Stimulated activated naive CD4-positive, alpha-beta T cell treated with Interleukin-2 at 50 U/mL for 16 hours (primary cell): ENCODE measurements around the gene RANBP6.
A peak's percentile ranks its signal among the peaks of the same experiment; 100 is the strongest.
"Not testable (repeated sequence)": the region's sequence is repeated elsewhere in the genome, so short reads cannot be mapped to it uniquely, and the experiment has no call there.

Experiments used
- DNase-seq: peaks from one replicate; lab custom pipeline; 2025; lab: John Stamatoyannopoulos, UW

Gene RANBP6

DNA sequence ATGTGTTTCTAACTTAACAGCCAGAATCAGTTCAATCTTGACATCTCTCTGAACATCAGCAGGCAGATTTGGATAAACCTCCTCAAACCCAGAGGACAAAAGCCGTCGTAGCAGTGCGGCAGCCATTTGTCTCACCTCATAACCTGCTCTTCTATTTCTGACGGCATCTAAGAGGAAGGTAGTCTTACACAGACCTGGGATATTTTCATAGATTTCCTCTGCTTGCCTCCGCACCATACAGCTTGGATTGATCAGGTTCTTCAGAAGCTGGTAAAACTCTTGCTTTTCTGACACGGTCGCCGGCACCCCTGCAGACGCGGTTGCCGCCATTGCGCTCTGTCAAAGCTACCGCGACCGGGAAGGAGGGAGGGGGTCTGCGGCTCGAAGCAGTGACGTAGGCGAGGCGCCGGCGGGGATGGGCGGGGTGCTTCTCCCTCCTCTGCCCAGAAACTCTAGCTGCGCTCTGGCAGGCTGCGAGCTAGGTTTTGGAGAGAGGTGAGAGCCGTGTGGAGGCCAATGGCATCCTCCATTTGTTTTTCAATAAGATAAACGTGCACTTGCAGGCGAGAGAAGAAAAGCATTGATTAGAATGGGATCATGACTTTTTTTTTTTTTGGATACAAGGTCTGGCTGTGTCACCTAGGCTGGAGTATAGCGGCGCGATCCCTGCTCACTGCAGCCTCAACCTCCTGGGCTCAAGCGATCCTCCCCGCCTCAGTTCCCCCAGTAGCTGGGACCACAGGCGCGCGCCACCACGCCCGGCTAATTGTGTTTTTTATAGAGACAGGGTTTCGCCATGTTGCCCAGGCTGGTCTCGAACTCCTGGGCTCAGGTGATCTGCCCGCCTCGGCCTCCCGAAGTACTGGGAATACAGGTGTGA is at the start of gene RANBP6:
Gene RANBP6, minus strand, starts transcription at position 347 of the 880 bp plus-strand sequence. Its CDS starts 17 bp downstream, at position 330.
- DNase-seq: peak; percentile 88

DNA sequence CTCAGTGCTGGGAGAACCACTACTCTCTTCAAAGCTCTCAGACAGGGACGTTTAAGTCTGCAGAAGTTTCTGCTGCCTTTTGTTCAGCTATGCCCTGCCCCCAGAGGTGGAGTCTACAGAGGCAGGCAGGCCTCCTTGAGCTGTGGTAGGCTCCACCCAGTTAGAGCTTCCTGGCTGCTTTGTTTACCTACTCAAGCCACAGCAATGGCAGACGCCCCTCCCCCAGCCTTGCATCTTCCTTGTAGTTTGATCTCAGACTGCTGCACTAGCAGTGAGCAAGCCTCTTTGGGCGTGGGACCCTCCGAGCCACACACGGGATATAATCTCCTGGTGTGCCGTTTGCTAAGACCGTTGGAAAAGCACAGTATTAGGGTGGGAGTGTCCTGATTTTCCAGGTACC is 47.7 kb upstream of the RANBP6 start:
- not testable (repeated sequence) for DNase-seq

DNA sequence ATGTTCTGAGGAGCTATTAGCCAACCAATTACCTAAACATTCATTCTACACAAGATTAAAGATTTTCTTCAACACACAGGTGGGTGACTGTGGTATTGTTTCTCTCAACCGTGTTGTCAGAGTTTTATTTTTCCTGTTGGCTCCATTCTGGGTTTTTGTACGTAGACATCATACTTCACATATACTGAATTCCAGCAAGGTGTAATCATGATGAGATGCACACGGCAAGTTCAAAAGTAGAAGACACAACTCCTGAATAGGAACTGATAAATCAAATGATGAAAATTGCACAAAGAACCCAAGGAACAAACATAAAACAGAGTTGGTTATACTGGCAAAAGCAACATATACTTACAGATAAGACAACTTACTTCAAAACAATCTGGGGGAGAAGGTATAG is 40.2 kb upstream of the RANBP6 start:
- DNase-seq: no peak

DNA sequence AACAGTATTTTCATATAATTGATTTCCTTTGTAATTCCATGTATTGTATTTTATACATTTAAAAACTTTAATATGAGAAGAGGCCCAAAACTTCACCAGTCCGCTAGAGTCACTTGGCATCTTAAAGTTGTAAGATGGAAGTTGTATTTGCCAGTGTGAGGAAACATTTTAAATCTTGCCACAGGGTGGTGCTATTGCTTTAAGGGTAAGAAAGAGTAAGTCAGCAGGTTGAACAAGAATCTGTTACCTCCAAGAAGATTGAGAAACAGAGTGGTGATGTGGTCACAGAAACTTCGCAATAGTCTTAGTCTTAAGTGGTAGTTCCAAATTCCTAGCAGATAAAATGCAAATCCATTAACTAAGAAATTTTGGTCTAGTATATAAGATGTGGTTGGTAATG is 39.8 kb upstream of the RANBP6 start:
- DNase-seq: no peak

DNA sequence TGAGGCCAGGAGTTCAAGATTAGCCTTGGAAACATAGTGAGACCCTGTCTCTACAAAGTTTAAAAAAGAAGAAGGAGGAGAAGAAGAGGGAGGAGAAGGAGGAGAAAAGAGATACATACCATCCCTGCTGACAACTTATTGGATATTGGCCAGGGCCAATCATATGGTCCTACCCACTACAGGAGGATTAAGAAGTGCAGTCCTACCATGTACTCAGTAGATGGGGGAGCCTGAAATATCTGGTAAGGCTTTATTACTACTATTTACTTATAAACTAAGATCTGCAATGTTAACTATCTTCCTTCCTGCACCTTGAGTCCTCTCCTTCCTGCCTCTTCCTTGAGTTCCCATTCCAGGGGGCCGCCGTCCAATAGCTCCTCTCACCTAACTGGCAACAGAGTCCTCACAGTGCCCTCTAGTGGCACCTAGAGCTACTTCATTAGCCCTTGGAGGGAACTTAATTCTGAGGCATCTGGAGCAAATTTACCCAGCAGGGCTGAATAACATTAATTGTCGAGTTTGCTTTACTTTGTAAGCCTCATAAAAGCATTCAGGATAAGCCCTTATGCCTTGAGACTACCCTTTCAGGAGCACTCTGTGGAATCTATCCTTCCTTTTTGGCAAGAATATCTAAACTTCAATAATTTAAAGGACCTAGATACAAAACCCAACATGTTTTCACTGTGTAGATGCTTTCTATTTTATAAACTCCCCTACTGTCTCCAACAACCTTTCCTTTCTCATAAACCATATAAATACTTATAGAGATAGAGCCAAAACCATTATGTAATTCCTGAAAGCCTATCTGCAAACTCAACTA is 39.1 kb upstream of the RANBP6 start:
- peak; percentile 53 for DNase-seq

DNA sequence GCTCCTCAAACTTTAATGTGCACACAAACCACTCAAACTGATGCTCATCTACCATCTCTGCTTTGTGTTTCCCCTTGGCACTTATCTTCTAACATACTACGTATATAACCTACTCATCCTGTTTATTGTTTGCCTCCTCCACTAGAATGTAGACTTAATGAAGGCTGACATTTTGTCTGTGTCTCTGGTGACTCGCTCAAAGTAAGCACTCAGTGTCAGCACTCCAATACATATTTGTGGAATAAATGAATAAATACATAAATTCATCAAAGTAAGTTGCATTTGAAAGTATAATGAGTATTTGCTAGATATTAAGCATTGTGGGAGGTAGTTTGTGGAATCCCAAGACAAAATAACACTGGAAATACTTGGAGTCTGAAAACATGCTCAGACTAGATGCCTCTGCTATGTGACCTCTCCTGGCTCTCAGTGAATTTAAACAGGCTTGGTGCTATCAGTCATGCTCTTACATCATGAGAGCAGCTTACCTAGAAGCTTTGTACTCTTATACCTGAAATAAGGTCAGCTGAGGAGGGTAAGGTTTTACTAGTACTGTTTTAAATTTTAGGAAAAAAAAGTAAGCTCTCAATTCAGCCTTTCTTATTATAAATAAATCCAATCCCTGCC is 37.0 kb upstream of the RANBP6 start:
- DNase-seq: no peak

DNA sequence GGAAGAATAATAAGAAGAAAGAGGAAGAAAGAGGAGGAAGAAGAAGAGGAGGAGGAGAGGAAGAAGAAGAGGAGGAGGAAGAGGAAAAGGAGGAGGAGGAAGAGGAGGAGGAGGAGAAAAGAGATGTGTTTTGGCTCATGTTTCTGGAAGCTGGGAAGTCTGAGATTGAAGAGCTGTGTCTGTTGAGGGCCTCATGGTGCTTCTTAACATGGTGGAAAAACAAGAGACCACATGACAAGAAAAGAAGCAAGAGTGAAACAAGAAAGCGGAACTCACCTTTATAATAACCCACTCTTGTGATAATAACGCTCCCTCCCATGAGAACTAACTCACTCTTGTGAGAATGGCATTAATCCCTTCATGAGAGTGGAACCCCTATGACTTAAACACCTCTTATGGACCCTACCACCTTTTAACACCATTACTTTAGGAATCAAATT is 36.1 kb upstream of the RANBP6 start:
- no peak for DNase-seq

DNA sequence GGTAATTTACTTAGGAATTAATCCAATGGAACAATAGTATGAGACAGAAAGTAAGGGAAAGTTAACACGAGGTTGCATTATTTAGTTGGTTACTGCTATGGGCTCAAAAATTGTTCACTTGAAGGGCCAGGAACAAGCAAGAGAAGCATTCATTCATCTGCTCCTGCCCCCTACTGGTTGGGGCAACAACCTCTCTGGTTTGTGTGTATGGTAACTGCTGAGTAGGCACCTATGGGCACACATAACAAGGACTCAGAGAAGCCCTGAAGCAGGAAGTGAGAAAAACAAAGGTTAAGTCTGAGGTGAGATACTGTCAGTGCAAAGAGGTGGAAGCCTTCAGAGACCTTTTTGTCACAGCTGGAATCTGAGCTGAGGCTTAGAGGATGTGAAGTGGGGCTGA is 34.4 kb upstream of the RANBP6 start:
- DNase-seq: peak; percentile 1

DNA sequence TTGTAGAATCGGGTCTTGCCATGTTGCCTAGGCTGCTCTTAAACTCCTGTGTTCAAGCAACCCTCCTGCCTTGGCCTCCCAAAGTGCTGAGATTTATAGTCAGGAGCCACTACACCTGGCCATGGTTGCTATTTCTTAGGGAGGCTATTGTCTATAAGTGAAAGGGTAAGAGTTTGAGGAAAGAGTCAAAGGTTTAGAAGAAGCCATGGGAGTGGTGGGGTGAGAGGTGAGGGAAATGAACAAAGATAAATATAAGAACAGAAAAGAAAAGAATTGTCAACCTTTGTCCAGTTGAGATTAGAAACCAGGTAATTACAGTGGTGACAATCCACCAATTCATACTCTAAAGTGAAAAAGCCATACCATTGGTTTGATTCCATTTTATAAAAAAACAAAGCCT is 32.6 kb upstream of the RANBP6 start:
- DNase-seq: no peak

DNA sequence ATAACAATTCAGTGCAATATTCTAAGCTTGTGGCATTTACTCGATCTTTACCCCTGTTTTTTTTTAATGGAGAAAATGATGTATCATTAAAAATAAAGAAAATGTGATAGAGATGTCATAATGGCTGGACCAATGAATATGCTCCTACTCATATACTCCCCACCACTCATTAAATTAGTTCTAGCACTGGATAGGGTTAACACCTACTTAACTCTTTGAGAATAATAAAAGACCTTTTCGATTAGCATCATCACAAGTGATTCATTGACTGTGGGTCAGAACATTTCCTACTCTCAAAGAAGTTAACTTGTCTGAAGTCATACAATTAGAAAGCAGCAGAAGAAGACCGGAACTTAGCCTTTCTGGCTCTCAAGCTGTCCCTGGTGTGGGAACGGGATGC is 31.6 kb upstream of the RANBP6 start:
- no peak for DNase-seq

DNA sequence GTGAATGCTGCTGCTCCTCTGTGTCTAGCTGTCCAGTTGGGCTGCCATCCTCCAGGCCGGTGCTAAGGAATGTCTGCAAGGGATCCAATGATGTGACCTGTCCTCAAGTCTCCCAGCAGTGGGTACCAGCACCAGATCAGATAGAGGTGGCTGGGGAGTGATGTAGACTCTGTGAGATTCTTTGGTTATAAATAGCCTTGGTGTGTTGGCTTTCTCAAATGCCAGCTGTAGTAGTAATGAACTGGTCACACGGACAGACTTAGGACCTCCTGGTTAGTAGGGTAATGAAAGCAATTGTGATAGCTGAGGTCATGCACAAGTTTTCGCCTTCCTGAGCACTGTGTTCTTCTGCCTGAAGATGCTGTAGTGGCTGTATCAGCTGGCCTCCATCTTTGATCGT is 29.9 kb upstream of the RANBP6 start:
- no peak for DNase-seq

DNA sequence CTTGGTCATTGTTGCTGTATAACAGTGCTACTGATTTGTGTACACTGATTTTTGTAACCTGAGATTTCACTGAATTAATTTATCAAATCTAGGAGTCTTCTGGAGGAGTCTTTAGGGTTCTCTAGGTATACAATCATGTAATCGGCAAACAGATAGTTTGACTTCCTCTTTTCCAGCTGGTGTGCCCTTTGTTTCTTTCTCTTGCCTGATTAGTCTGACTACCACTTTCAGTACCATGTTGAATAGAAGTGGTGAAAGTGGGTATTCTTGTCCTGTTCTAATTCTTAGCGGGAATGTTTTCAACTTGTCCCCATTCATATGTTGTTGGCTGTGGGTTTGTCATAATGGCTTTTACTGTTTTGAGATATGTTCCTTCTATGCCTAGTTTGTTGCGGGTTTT is 24.7 kb upstream of the RANBP6 start:
- DNase-seq: no peak

DNA sequence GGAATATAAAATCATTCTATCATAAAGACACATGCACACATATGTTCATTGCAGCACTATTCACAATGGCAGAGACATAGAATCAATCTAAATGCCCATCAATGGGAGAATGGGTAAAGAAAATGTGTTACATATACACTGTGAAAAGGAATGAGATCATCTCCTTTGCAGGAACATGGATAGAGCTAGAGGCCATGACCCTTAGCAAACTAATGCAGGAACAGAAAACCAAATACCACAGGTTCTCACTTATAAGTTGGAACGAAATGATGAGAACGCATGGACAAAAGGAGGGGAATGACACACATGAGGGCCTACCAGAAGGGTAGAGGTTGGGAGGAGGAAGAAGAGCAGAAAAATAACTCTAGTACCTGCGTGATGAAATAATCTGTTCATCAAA is 21.0 kb upstream of the RANBP6 start:
- DNase-seq: no peak

DNA sequence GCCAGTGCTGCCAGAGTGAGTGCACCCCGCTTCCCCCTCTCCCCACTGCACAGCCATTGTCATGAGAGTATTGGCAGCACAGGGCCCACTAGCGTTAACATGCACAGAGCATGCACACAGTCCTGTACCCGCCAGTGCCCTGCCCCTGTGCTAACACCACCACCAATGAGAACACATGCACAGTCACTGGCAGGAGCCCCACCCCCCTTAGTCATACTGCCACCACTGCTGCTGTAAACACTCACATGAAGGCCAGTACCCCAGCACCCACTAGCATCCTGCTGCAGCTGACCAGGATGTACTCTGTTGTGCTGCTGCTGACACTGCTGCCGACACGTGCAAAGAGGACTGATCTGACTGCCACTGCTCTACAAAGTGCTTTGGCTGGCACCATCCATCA is 19.5 kb upstream of the RANBP6 start:
- no peak for DNase-seq

DNA sequence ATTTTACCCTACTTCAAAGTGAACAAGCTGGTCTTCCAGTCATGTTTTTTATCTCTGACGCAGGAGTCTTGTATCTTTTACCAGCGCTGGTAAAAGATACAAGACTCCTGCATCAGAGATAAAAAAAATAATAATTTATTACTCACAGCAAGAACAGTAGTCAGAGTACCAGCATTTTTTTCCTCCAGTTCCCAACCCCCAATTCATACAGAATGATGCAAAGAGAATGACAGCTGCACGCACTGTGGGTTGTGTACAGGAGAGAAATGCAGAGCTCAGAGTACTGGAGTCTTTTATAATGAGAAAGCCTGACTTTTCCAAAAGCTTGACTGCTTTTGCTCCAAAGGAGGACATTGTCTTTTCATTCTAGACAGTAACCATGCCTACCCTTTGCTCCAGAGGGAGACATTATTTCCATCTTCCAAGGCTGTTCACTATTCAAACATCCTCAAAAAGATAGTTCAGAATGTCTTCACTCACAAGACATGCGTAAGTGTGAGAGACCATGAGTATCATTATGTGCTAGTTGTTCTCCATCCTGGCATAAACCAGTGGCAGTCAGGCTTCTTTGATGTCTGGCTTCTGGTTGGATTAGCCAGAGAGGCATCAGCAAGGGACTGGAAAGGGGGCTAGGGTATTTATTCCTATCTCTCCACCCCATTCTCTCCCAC is 14.3 kb upstream of the RANBP6 start:
- DNase-seq: no peak

DNA sequence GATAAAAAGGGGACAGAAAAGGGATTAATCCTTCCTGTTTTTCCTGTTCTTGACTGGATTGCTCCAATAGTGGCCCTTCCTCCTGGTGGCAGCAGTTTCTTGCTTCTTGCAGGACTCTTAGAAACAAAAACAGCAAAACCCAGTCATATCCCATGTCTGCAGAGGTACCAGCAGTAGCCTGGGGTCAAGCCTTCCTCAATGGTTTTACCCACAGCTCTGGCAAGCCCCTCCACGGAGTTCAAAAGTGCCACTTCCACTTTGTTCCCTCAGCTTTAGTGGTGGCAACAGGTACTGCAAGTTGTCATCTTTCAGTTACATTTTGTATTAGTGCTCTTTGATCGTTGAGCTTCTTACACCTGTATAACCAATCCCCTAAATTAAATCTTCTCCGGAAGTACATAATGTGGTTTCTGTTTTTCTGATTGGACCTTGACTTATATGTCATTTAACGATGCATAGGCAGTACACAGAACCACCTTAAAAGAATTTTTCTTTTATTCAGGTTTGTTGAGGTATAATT is 8.7 kb upstream of the RANBP6 start:
- no peak for DNase-seq

DNA sequence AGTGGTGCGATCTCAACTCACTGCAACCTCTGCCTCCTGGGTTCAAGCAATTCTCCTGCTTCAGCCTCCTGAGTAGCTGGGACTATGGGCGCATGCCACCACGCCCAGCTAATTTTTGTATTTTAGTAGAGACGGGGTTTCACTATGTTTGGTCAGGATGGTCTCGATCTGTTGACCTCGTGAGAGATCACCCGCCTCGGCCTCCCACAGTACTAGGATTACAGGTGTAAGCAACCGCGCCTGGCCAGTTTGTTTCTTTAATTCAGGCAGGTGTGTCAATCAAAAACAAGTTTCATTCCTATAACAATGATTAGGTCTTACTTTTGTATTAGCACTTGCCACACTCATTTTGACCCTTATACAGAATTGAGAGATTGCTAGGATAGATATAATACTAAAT is 1.6 kb upstream of the RANBP6 start:
- not testable (repeated sequence) for DNase-seq

DNA sequence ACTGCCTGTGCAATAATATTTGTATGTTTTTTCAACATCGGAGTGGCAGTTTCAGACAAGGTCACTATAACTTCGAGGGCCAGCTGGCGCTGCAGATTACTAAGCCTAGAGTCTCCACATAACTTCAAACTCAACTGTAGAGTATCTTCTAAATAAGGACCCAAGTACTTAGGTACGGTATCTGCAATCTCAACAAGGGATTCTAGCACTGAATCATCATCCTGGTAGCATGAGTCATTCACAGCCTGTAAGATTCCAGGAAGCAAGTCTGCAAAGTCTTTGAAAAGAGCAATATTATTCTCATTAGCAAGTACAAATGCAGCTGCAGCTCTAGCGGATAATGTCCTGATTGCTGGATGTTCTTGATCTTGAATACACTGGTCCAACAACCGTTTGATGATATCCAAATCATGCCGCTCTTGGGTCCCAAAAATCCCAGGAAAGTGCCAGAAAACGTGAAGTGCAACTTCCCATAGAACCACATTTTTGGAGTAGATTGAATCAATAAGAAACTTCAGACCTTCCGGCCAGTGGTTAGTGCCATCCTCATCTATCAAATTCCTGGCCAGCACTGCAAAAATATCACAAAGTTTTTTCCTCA is 654 bp downstream of the RANBP6 start:
- DNase-seq: no peak

DNA sequence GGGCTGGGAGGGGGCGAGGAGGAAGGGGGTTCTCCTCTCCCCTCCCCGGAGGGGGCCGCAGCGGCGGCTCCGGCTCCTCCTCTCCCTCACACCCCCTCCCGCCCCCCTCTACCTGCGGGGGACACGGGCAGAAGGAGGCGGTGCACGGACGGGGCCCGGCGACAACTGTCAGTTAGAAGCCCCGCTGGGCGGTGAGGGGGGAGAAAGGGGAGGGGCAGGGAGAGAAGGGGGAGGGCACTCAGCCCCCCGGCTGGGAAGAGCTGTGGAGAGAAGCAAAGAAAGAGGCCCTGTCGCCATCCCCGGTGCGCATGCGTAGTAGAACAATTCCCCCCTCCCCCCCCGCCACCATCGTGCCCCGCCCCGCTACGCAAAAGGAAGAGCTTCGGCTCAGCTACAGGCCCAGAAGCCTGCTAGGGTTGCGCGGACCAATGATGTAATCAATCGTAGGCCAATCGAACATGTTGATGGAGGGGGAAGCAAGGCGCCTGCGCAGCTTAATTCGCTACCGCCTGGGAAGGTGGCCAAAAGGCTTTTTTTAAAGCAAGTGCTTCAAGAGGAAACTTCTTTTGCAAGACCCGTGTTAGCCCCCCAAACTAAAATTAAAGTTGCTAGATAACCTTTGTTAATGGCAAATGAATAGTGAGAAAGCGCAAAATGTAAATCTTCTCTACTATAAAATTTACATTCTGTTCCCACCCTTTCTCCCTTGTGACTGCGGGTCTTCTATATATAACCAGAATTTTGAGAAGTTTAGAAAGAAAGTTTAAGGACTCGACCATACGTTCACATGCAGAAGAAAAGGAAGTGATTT is 7.0 kb downstream of the RANBP6 start:
- peak; percentile 95 for DNase-seq

DNA sequence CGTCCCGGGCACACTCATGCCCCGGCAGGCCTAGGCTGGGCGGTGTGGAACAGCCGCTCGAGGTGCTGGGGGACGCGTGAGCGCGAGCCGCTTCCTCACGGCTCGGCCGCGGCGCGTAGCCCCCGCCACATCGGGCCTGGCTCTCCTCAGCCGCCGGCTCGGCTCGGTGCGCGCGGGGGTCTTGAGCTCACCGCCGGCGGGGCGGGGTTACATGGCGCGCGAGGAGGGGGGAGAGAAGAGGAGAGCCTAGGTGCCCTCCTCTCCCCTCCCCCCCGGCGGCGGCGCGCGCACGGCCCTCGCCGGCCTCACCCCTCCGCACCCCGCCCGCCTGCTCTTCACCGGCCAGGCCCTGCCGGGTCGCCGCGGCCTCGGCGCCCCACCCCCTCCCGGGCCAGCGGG is 7.7 kb downstream of the RANBP6 start:
- peak; percentile 81 for DNase-seq
